GM19324 (cell line): ENCODE measurements around the gene SIM1.

ENCODE experiments used
- ATAC-seq: cut with Tn5 transposase; IDR thresholded peaks from one replicate; pipeline ENCODE4 v1.9.1; 2021; ENCODE audit warnings: mild to moderate bottlenecking, moderate library complexity; ENCODE audit not compliant: unreplicated experiment, low FRiP score

The SIM1 gene

GRCh38 chr6:100433726-100434435, 30.8 kb downstream of the SIM1 start:
- ATAC-seq = no peak

GRCh38 chr6:100432136-100432535, 32.6 kb downstream of the SIM1 start:
- no peak for ATAC-seq

DNA sequence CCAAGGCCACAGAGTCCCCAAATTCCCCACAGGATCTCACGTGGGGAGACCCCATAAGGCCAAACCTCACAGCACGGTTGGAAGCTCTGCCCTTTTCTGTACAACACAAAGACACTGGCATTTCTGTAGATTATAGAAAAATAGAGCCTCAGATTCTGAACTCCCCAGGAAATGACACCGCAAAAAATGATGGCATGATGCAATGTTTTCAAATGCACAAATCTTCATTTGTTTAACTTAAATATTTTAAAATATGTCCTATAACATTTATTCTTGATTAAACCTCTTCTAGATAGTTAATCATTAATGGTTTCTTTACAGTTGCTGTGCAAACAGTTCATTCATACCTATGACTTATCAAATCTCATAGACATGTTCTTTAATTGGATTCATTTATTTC, 33.8 kb downstream of the SIM1 start:
- ATAC-seq = no peak

GRCh38 chr6:100427452-100427851, 37.3 kb downstream of the SIM1 start:
- no peak for ATAC-seq

DNA sequence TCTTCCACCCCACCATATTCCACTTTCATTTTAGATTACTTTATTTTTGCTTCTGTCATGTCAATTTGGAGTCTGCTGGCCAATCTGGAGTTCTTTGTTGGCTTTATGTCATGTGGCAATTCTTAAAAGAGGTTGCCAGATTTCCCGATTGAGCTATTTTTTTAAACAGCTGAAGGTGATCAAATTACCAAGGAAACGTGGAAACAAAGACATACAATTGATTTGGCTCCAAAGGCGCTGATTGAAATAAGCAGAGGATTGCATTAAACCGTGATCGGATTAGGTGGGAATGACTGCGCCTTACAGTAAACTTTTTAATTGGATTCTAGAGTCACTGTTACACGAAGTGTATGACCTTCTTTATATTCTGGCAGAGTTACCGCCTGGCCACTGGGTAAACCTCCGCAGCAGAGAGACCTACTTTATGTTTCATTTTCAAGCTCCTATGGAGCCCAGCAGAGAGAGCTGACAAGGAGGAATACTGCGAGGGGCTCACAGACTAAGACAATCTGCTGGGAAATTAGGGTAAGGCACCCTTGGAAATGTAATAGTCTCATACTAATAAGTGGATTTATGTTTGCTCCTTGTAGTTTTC, 37.9 kb downstream of the SIM1 start:
- ATAC-seq = no peak

- ATAC-seq = no peak
Observed at GRCh38 chr6:100426241-100426640, 38.5 kb downstream of the SIM1 start.

DNA sequence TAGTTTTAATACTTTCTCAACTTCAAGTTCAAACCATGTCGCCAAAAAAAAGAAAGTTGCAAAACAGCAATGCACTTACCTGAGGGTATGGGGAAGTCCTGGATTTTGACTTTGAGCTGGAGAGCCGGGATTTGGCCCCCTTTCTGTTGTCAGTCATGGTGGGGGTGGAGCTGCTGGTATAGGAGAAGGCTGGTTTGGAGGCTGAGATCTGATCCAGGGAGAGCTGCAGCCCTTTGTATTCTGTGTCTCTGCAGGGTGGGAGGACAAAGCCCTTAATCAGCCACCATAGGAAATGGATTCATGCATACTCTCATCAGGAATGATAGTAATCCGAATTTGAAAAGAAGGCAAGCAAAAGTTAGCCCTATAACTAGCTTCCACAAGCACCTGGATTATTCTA, 44.0 kb downstream of the SIM1 start:
- ATAC-seq = no peak

DNA sequence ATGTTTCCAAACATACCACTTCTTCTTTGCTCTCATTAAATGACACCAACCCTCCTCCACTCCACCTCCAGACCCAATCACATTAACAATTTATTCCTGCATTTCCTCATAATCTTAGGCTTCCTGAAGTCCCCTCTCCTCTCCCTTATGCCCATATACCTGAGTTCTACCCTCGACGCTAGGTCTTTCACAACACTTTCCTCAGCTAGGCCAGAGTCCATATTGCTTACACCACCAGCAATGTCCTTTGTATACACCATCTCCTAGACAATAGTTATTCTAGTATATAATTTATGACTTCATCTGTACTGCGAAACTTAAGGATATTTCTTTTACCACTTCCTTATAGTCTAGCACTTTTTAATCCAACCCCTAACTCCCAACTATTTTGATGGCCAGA, 47.7 kb downstream of the SIM1 start:
- ATAC-seq = no peak

DNA sequence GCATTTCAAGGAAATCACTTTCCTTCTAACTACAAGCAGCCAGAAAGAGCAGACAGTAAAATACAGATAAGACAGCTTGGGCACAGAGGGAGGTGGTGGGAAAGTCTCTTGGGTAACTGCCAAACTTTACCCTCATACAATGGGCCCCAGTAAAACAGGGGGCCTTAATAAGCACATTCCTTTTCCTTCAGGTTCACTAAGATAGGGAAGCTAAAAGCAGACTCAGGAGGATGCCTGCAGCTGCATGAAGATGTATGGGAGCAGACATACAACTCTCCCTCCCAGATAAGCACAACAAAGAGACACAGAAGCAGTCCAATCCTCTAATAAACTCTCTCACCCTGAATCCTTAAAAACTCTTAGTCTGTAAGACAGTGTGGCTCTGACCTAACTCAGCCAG, 49.0 kb downstream of the SIM1 start:
- ATAC-seq = no peak

DNA sequence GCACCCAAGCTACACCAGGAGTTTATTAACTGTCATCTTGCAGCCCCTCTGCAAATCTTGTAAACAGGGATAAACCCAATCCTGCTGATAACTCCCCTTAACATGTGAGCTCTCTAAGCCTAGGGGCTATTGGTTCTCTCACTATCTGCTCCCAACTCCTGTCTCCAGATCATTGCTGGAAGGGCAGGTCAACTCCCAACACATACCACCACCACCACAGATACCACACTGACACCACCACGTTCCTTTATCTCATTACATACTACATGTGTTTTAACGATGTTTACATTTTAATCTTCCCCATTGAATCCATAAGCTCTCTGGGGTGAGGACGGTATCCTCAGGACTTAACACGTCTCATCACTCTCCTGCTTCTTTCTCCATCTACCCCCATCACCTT, 51.8 kb downstream of the SIM1 start:
- ATAC-seq = no peak

GRCh38 chr6:100404051-100404450, 60.7 kb downstream of the SIM1 start:
- no peak for ATAC-seq

GRCh38 chr6:100393493-100393892, 71.2 kb downstream of the SIM1 start:
- no peak for ATAC-seq

- ATAC-seq = no peak
Observed at GRCh38 chr6:100392423-100392822, 72.3 kb downstream of the SIM1 start.

GRCh38 chr6:100388868-100389519, 75.7 kb downstream of the SIM1 start:
- ATAC-seq = no peak

DNA sequence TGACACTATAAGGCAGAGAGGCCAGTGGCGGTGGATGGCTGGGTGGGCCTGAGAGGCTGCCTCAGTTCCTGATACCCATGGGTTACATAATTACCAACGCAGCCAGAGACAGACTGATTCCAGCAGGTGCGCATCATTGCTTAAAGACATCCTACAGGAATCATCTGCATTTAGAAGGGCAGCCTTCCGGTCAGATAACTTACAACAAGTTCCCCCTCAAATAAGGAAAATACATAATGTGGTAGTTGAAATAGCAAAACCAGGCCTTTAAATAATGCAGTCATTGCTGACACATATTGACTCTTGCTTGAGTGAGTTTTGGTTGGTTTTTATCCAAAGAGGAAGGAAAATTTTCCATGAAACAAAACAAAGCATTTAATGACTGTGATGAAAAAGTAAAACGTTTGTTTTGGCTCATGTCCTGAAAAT, 81.9 kb downstream of the SIM1 start:
- no peak for ATAC-seq

DNA sequence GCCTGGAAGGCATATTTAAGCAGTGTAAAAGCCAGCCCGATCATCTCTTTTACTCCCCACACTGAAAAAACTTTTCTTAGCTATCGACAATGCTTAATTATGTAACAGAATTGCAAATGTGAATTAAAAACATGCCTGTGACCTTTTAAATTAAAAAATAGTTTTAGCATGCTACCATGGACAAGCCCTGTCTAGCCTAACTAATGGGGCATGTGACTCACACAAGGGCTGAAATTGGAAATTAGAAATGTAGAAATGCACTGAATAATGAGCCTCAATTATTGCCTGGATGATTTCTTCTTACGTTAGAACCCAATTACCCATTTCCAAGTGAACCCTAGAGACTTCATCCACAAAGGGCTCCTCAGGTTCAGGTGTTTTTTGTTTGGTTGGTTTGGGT, 82.7 kb downstream of the SIM1 start:
- ATAC-seq = no peak

DNA sequence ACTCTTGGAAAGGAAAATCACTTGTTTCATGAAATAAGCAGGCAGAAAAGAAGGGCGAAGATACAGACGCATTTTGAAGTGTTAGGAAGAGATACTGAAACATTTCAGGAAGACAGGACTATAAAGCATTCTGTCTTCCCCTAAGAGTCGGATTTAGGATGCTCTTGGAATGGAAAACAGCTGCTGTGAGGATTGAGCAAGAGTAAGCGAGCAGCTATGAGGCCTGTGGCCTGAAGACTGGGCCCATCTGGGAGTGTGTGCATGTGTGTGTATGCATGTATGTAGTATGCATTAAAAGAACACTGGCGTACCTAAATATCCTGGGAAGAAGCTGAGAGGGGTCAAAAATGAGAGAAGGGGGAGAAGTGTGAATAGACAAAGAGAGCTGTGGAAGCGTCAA, 83.6 kb downstream of the SIM1 start:
- ATAC-seq = no peak

- no peak for ATAC-seq
Observed at GRCh38 chr6:100379386-100379785, 85.3 kb downstream of the SIM1 start.

DNA sequence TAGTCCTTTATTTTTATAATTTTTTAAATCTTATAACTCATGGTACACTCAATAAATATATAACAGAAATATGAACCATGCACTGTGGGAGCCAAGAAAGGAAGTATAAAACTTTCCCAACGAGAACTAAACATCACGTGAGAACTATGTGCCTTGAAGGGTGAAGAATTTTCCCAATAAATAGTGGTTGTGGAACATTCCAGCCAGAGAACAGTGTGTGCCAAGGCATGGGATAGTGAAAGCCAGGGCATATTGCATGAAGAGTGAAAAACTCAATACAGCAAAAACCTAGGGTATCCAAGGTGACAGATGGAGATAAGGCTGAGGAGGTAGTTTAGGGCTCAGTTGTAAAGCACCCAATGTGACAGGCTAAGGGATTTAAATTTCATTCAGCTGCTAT, 86.1 kb downstream of the SIM1 start:
- ATAC-seq = no peak

DNA sequence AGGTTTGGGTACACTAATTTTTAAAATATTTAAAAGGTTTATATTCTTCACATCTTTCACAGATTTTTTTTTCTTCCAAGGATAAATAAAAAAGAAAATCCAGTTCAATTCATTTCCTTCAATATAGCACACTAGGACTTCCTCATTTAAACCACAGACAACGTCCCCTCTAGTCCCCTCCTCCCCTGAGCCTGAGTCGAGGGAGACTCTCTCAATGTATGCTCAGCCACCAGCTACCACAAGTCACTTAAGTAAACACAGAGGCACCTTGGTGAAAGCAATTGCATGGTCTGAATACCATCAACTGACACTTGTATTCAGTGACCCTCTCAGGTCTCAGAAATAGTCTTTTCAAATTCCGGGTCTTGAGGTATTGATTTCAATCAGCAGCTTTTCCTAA, 88.6 kb downstream of the SIM1 start:
- ATAC-seq = no peak

DNA sequence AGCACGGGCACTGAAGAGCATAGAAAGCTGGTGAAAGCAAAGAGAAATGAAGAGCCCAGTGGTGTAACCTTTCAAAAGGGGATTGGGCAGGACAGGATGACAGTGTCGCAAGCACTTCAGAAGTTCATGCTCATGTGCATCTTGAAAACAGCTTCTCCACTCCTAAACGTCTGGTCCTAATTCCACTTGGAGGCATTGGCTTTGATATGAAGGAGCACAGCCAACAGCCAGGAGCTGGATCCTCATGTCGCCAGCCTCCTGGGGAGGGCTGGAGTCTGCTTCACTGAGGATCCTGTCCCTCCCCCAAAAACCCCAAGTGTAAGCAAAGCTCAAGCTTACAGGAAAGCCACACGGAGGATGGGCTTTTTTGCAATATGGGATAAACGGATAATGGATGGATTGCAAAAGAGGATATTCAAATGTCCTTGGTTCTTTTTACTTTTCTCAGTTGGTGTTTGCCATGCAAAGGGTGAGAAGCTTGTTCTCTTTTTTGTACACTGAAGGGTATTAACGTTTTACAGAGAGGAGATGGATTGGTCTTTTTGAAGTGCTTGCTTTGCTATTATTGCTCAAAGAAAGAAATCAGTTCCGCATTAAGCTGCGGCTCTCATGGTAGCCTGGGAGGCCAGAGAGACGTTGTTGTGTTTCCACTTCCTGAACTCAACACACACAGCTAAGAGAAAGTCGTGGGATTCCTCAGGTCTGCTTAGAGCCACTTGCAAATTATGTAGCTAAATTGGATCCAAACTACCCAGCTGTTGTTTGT, 92.2 kb downstream of the SIM1 start:
- no peak for ATAC-seq
